Calu3 (cell line): ENCODE measurements around the gene LIMCH1. TPM values are rescaled to one million over a fixed set of nuclear protein-coding genes. Genes with fewer than 3 reads are reported as not detected.

ENCODE experiments used
- BruUV-seq: library from RNA; stranded (reverse); fragments of 400-500 nt; replicated peaks from 2 replicates; lab custom pipeline; 2021; lab: Mats Ljungman, UMichigan
- CTCF ChIA-PET: fragments of 300-600 bp; sonication (Branson Sonifier 250); formaldehyde crosslinking; loops from one replicate; lab custom pipeline; 2022; ENCODE audit warnings: antibody characterized with exemption; lab: Charles Lee
- DNase-seq: peaks from one replicate; pipeline ENCODE4 v3.0.0; 2022
- H3K27ac Mint-ChIP-seq: one replicate; pipeline ENCODE4 v1.8.0; 2022; ENCODE audit warnings: mixed read lengths; ENCODE audit not compliant: unreplicated experiment
- H3K27me3 Mint-ChIP-seq: one replicate; pipeline ENCODE4 v1.8.0; 2022; ENCODE audit warnings: mixed read lengths; ENCODE audit not compliant: unreplicated experiment
- H3K36me3 Mint-ChIP-seq: one replicate; pipeline ENCODE4 v1.8.0; 2022; ENCODE audit warnings: mild to moderate bottlenecking, moderate library complexity, mixed read lengths; ENCODE audit not compliant: insufficient read depth, unreplicated experiment
- H3K4me1 Mint-ChIP-seq: one replicate; pipeline ENCODE4 v1.8.0; 2022; ENCODE audit warnings: mild to moderate bottlenecking, low read depth, mixed read lengths; ENCODE audit not compliant: unreplicated experiment
- H3K4me3 Mint-ChIP-seq: one replicate; pipeline ENCODE4 v1.8.0; 2022; ENCODE audit warnings: mild to moderate bottlenecking, low read depth, moderate library complexity, mixed read lengths; ENCODE audit not compliant: unreplicated experiment
- H3K9me3 Mint-ChIP-seq: one replicate; pipeline ENCODE4 v1.8.0; 2022; ENCODE audit warnings: low read depth, mixed read lengths; ENCODE audit not compliant: unreplicated experiment
- CTCF ChIP-seq: fragments of 200-600 bp; IDR thresholded peaks from one replicate; pipeline ENCODE4 v1.8.0; 2022; ENCODE audit warnings: antibody characterized with exemption; ENCODE audit not compliant: unreplicated experiment
- intact Hi-C: fragments of 100-400 bp; cut with micrococcal nuclease; formaldehyde crosslinking; loops from one replicate; pipeline ENCODE4 v1.10.0; 2022; ENCODE audit not compliant: unreplicated experiment
- total RNA-seq: library from RNA; stranded (reverse); gene quantifications from 2 replicates; pipeline ENCODE4 v1.2.3, GENCODE V29; 2022

LIMCH1 gene
- total RNA-seq, 1 experiment from 2014 or later = 78.7 TPM

- TF ChIP-seq CTCF = no peak
- no TSS peak for BruUV-seq
- intact Hi-C loops = no loop called here
- Mint-ChIP-seq H3K4me1 (peaks cover 4% of the 10 kb centered on the region), H3K9me3 (no peaks in the 10 kb centered on the region), H3K4me3 (no peak overlapping the region), H3K36me3 (no peaks in the 10 kb centered on the region), H3K27ac (no peak overlapping the region), H3K27me3 (no peaks in the 10 kb centered on the region)
- CTCF ChIA-PET = no interaction called here
- DNase-seq = no peak
Measured at GRCh38 chr4:41539711-41540110, 1.8 kb downstream of the LIMCH1 start.

- peaks cover 11% of the 10 kb centered on the region for H3K4me1 Mint-ChIP-seq
- DNase-seq = no peak
- no peaks in the 10 kb centered on the region for H3K9me3 Mint-ChIP-seq
- no TSS peak for BruUV-seq
- no peaks in the 10 kb centered on the region for H3K27me3 Mint-ChIP-seq
- no peak overlapping the region for H3K4me3 Mint-ChIP-seq
- intact Hi-C loops = no loop called here
- H3K27ac Mint-ChIP-seq = no peak overlapping the region
- H3K36me3 Mint-ChIP-seq = no peaks in the 10 kb centered on the region
- TF ChIP-seq CTCF = no peak
- CTCF ChIA-PET = no interaction called here
Measured at GRCh38 chr4:41540687-41541086, 2.7 kb downstream of the LIMCH1 start.

- CTCF ChIA-PET = no interaction called here
- intact Hi-C loops = no loop called here
- no TSS peak for BruUV-seq
- no peaks in the 10 kb centered on the region for H3K27me3 Mint-ChIP-seq
- no peak overlapping the region for H3K27ac Mint-ChIP-seq
- DNase-seq = no peak
- no peak overlapping the region for H3K4me3 Mint-ChIP-seq
- H3K36me3 Mint-ChIP-seq = no peaks in the 10 kb centered on the region
- H3K9me3 Mint-ChIP-seq = no peaks in the 10 kb centered on the region
- TF ChIP-seq CTCF = no peak
- peaks cover 11% of the 10 kb centered on the region for H3K4me1 Mint-ChIP-seq
Measured at GRCh38 chr4:41541687-41542094, 3.7 kb downstream of the LIMCH1 start.

GRCh38 chr4:41542526-41543275 is 4.7 kb downstream of the LIMCH1 start:
- no peak for DNase-seq
- H3K36me3 Mint-ChIP-seq = no peaks in the 10 kb centered on the region
- peaks cover 11% of the 10 kb centered on the region for H3K4me1 Mint-ChIP-seq
- BruUV-seq = no TSS peak
- H3K4me3 Mint-ChIP-seq = no peak overlapping the region
- CTCF ChIA-PET = no interaction called here
- TF ChIP-seq CTCF = no peak
- intact Hi-C loops = no loop called here
- H3K9me3 Mint-ChIP-seq = no peaks in the 10 kb centered on the region
- H3K27ac Mint-ChIP-seq = no peak overlapping the region
- H3K27me3 Mint-ChIP-seq = no peaks in the 10 kb centered on the region
